K562 (cell line): ENCODE results near the gene SCAMP2. TPM values are rescaled to one million over a fixed set of nuclear protein-coding genes. Genes with fewer than 3 reads are reported as not detected.
A peak's percentile ranks its signal among the peaks of the same experiment; 100 is the strongest.

Experiments used
- ATF1 ChIP-seq, 2 experiments: fragments of 450-650 bp in 1 of 2; IDR thresholded peaks; 2 replicates each; pipeline ENCODE4 v1.6.1; 2016; ENCODE audit warnings: missing compliant biosample characterization in 1 of 2, missing genetic modification characterization in 1 of 2
- CBFB ChIP-seq: sonication (generic); formaldehyde crosslinking; IDR thresholded peaks from 2 replicates; pipeline ENCODE4 v1.4.0; 2020; ENCODE audit warnings: mild to moderate bottlenecking, missing genetic modification reagents
- FOXJ2 ChIP-seq: fragments of 200-800 bp; sonication (Bioruptor generic); IDR thresholded peaks from 2 replicates; pipeline ENCODE4 v1.6.1; 2016; ENCODE audit warnings: missing genetic modification characterization, missing compliant biosample characterization
- GATA2 ChIP-seq: sonication (generic); formaldehyde crosslinking; IDR thresholded peaks from 2 replicates; pipeline ENCODE4 v1.4.0; 2020; ENCODE audit warnings: mild to moderate bottlenecking, missing genetic modification reagents
- L3MBTL2 ChIP-seq: fragments of 450-650 bp; IDR thresholded peaks from 2 replicates; pipeline ENCODE4 v1.6.1; 2016; ENCODE audit warnings: mild to moderate bottlenecking, moderate library complexity
- MEF2A ChIP-seq: IDR thresholded peaks from 2 replicates; pipeline ENCODE4 v1.6.1; 2011; ENCODE audit warnings: low read depth, mild to moderate bottlenecking, low read length, moderate library complexity; ENCODE audit not compliant: control insufficient read depth
- MYC ChIP-seq, 2 experiments: fragments of 250-450 bp in 1 of 2; sonication (Bioruptor Pico) in 1 of 2; IDR thresholded peaks; 2 replicates each; pipeline versions ENCODE4 v1.5.1 to v1.6.1; 2012 to 2021; ENCODE audit warnings: low read depth in 2 of 2, borderline replicate concordance in 1 of 2, improper control_type of control experiment in 1 of 2, low read length in 1 of 2, mild to moderate bottlenecking in 1 of 2, moderate library complexity in 1 of 2
- PHF20 ChIP-seq: fragments of 450-650 bp; IDR thresholded peaks from 2 replicates; pipeline ENCODE4 v1.6.1; 2018; ENCODE audit not compliant: partially characterized antibody
- U2AF1 ChIP-seq: fragments of 200-400 bp; formaldehyde crosslinking; optimal IDR thresholded peaks from 2 replicates; pipeline ENCODE3; 2017; ENCODE audit warnings: mild to moderate bottlenecking, low read depth, low read length, moderate library complexity
- XRCC4 ChIP-seq: IDR thresholded peaks from one replicate; pipeline ENCODE4 v1.6.1; 2011; ENCODE audit not compliant: insufficient read depth, insufficient read length; ENCODE audit errors: extremely low read depth
- YBX1 ChIP-seq: fragments of 450-650 bp; IDR thresholded peaks from 2 replicates; pipeline ENCODE4 v1.7.1; 2016; ENCODE audit warnings: mild to moderate bottlenecking
- ZBTB7A ChIP-seq: IDR thresholded peaks from 2 replicates; pipeline ENCODE4 v1.6.1; 2011; ENCODE audit warnings: low read depth, mild to moderate bottlenecking, low read length, moderate library complexity, borderline replicate concordance; ENCODE audit not compliant: control insufficient read depth
- ZKSCAN8 ChIP-seq: fragments of 200-800 bp; sonication (Bioruptor generic); IDR thresholded peaks from 2 replicates; pipeline ENCODE4 v1.6.1; 2016; ENCODE audit warnings: missing genetic modification characterization, missing compliant biosample characterization
- ZNF12 ChIP-seq: sonication (generic); formaldehyde crosslinking; IDR thresholded peaks from 2 replicates; pipeline ENCODE4 v1.4.0; 2020; ENCODE audit warnings: mild to moderate bottlenecking, missing genetic modification reagents
- ZNF239 ChIP-seq: fragments of 250-450 bp; sonication (Bioruptor Pico); IDR thresholded peaks from 2 replicates; pipeline ENCODE4 v1.4.0; 2020; ENCODE audit warnings: mild to moderate bottlenecking
- ZNF644 ChIP-seq: fragments of 200-800 bp; sonication (Bioruptor generic); IDR thresholded peaks from 2 replicates; pipeline ENCODE4 v1.6.1; 2016; ENCODE audit warnings: low read depth, missing genetic modification characterization, missing compliant biosample characterization
- ZNF717 ChIP-seq: fragments of 250-450 bp; sonication (Bioruptor Pico); IDR thresholded peaks from 2 replicates; pipeline ENCODE4 v1.5.0; 2021
- polyA plus RNA-seq, 8 experiments: library from polyadenylated mRNA; depleted of rRNA in 4 of 8; stranded (reverse) in 5 of 8; unstranded in 3 of 8; fragments of >200 nt; fragmentation: Nextera tagmentation in 2 of 8; fragmentation: Illumina TruSeq in 1 of 8; extraction: Ambion mirVana in 2 of 8; extraction: Trizol in 1 of 8; gene quantifications; 2 replicates each; pipeline versions ENCODE4 v1.2.1 to v1.2.3, GENCODE V29; 2011 to 2014; ENCODE audit warnings: inconsistent platforms in 1 of 8, missing spikeins in 1 of 8
- total RNA-seq, 7 experiments: library from RNA; depleted of rRNA in 6 of 7; stranded (reverse); fragments of >200 nt in 6 of 7; fragmentation: Illumina TruSeq in 2 of 7; extraction: Trizol in 2 of 7; gene quantifications; 2 replicates each; pipeline versions ENCODE4 v1.2.1 to v1.2.3, GENCODE V29; 2011 to 2021; ENCODE audit warnings: low replicate concordance in 1 of 7
- TF ChIP-seq, protein P1 (sequence below): fragments of 450-650 bp; IDR thresholded peaks from 2 replicates; pipeline ENCODE4 v1.6.1; 2018; ENCODE audit not compliant: partially characterized antibody
- TF ChIP-seq, protein P2 (sequence below): sonication (generic); formaldehyde crosslinking; IDR thresholded peaks from 2 replicates; pipeline ENCODE4 v1.8.0; 2022; ENCODE audit warnings: missing genetic modification reagents, mild to moderate bottlenecking, borderline replicate concordance
- TF ChIP-seq, protein P3 (sequence below), 2 experiments: fragments of 200-800 bp in 1 of 2; sonication (Bioruptor generic) in 1 of 2; sonication (generic) in 1 of 2; formaldehyde crosslinking in 1 of 2; IDR thresholded peaks in 1 of 2; conservative IDR thresholded peaks in 1 of 2; 2 replicates each; pipeline versions ENCODE4 v1.5.0 to v1.6.1; 2016 to 2020; ENCODE audit warnings: missing compliant biosample characterization in 1 of 2, missing genetic modification characterization in 1 of 2, missing genetic modification reagents in 1 of 2

Gene SCAMP2
- total and polyA plus RNA-seq, 9 of the 15 experiments (the other 6 are each of a cell fraction or from before 2014, with no cell fraction given), result 5.9 to 61.1 (median 20.1) TPM

DNA sequence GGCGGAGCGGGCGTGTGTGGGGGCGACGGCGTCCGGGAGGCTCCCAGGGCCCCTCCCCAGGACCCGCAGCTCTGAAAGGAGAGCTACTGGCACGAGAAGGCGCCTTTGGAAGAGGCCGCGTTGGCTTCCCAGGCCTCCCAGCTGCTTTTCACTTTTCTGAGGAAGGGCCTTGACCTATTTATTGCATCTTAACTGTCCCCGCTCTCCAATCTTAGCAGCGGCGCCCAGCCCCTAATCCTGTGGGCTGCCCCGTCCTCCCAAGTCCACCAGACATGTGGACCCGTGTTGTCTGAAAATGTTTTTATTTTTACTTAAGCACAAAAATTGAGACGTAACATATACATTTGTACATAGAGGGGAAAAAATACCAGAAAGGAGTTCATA, 29.7 kb downstream of the SCAMP2 start (continued):
- TF ChIP-seq, protein P1, sequence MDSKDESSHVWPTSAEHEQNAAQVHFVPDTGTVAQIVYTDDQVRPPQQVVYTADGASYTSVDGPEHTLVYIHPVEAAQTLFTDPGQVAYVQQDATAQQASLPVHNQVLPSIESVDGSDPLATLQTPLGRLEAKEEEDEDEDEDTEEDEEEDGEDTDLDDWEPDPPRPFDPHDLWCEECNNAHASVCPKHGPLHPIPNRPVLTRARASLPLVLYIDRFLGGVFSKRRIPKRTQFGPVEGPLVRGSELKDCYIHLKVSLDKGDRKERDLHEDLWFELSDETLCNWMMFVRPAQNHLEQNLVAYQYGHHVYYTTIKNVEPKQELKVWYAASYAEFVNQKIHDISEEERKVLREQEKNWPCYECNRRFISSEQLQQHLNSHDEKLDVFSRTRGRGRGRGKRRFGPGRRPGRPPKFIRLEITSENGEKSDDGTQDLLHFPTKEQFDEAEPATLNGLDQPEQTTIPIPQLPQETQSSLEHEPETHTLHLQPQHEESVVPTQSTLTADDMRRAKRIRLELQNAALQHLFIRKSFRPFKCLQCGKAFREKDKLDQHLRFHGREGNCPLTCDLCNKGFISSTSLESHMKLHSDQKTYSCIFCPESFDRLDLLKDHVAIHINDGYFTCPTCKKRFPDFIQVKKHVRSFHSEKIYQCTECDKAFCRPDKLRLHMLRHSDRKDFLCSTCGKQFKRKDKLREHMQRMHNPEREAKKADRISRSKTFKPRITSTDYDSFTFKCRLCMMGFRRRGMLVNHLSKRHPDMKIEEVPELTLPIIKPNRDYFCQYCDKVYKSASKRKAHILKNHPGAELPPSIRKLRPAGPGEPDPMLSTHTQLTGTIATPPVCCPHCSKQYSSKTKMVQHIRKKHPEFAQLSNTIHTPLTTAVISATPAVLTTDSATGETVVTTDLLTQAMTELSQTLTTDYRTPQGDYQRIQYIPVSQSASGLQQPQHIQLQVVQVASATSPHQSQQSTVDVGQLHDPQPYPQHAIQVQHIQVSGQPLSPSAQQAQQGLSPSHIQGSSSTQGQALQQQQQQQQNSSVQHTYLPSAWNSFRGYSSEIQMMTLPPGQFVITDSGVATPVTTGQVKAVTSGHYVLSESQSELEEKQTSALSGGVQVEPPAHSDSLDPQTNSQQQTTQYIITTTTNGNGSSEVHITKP, result peak; percentile 12
- no peak; the same call in 1 of the 2 replicates for TF ChIP-seq ZNF12
- TF ChIP-seq ZBTB7A, result 0 out of 2 replicates have a peak, but pooled peaks have one; percentile 1
- TF ChIP-seq L3MBTL2, result 0 out of 2 replicates have a peak, but pooled peaks have one; percentile 49
- no peak for TF ChIP-seq XRCC4
- TF ChIP-seq MEF2A, result no peak
- TF ChIP-seq PHF20, result peak; percentile 32
- no peak for TF ChIP-seq GATA2 (CRISPR knock-in tag)
- TF ChIP-seq, protein P2, sequence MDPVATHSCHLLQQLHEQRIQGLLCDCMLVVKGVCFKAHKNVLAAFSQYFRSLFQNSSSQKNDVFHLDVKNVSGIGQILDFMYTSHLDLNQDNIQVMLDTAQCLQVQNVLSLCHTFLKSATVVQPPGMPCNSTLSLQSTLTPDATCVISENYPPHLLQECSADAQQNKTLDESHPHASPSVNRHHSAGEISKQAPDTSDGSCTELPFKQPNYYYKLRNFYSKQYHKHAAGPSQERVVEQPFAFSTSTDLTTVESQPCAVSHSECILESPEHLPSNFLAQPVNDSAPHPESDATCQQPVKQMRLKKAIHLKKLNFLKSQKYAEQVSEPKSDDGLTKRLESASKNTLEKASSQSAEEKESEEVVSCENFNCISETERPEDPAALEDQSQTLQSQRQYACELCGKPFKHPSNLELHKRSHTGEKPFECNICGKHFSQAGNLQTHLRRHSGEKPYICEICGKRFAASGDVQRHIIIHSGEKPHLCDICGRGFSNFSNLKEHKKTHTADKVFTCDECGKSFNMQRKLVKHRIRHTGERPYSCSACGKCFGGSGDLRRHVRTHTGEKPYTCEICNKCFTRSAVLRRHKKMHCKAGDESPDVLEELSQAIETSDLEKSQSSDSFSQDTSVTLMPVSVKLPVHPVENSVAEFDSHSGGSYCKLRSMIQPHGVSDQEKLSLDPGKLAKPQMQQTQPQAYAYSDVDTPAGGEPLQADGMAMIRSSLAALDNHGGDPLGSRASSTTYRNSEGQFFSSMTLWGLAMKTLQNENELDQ (CRISPR knock-in tag), result 0 out of 2 replicates have a peak, but pooled peaks have one; percentile 36
- TF ChIP-seq MYC (IDR thresholded peaks at IDR 0.05; ENCODE audit: low read depth, low read length), result no peak
- TF ChIP-seq MYC (CRISPR knock-in tag; IDR thresholded peaks at IDR 0.05; ENCODE audit: borderline replicate concordance, low read depth), result peak; percentile 93; the same call in 1 of the 2 replicates
- no peak for TF ChIP-seq YBX1
- TF ChIP-seq ZNF644 (tag), result 0 out of 2 replicates have a peak, but pooled peaks have one; percentile 31
- no peak for TF ChIP-seq ATF1 (CRISPR knock-in tag; IDR thresholded peaks at IDR 0.05)
- TF ChIP-seq ATF1 (tag; IDR thresholded peaks at IDR 0.05), result 0 out of 2 replicates have a peak, but pooled peaks have one; percentile 3
- peak; percentile 19; the same call in 1 of the 2 replicates for TF ChIP-seq CBFB (CRISPR knock-in tag)
- peak; percentile 9 for TF ChIP-seq U2AF1
- TF ChIP-seq ZNF239 (CRISPR knock-in tag), result no peak
- TF ChIP-seq, protein P3, sequence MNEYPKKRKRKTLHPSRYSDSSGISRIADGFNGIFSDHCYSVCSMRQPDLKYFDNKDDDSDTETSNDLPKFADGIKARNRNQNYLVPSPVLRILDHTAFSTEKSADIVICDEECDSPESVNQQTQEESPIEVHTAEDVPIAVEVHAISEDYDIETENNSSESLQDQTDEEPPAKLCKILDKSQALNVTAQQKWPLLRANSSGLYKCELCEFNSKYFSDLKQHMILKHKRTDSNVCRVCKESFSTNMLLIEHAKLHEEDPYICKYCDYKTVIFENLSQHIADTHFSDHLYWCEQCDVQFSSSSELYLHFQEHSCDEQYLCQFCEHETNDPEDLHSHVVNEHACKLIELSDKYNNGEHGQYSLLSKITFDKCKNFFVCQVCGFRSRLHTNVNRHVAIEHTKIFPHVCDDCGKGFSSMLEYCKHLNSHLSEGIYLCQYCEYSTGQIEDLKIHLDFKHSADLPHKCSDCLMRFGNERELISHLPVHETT (CRISPR knock-in tag; conservative IDR thresholded peaks at IDR 0.05 in 1 of 2, IDR thresholded peaks at IDR 0.05 in 1 of 2), result 0 out of 4 replicates have a peak, but pooled peaks of 1 of the 2 experiments have one; percentile 12
- TF ChIP-seq ZKSCAN8 (CRISPR knock-in tag), result no peak
- TF ChIP-seq FOXJ2 (tag), result peak; percentile 51; the same call in 1 of the 2 replicates
- TF ChIP-seq ZNF717, result no peak
